GM19025 (cell line): ENCODE measurements around the gene PCDHGB3.
"Not testable (repeated sequence)": the region's sequence is repeated elsewhere in the genome, so short reads cannot be mapped to it uniquely, and the experiment has no call there.

Experiments
- ATAC-seq: cut with Tn5 transposase; IDR thresholded peaks from one replicate; pipeline ENCODE4 v1.9.1; 2021; ENCODE audit warnings: mild to moderate bottlenecking, low read depth, moderate library complexity; ENCODE audit not compliant: unreplicated experiment

Gene PCDHGB3

DNA sequence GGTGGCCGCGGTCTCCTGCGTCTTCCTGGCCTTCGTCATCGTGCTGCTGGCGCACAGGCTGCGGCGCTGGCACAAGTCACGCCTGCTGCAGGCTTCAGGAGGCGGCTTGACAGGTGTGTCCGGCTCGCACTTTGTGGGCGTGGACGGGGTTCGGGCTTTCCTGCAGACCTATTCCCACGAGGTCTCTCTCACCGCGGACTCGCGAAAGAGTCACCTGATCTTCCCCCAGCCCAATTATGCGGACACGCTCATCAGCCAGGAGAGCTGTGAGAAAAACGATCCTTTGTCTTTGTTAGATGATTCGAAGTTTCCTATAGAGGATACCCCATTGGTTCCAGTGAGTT is 45.2 kb downstream of the PCDHGB3 start:
- ATAC-seq: not testable (repeated sequence)

DNA sequence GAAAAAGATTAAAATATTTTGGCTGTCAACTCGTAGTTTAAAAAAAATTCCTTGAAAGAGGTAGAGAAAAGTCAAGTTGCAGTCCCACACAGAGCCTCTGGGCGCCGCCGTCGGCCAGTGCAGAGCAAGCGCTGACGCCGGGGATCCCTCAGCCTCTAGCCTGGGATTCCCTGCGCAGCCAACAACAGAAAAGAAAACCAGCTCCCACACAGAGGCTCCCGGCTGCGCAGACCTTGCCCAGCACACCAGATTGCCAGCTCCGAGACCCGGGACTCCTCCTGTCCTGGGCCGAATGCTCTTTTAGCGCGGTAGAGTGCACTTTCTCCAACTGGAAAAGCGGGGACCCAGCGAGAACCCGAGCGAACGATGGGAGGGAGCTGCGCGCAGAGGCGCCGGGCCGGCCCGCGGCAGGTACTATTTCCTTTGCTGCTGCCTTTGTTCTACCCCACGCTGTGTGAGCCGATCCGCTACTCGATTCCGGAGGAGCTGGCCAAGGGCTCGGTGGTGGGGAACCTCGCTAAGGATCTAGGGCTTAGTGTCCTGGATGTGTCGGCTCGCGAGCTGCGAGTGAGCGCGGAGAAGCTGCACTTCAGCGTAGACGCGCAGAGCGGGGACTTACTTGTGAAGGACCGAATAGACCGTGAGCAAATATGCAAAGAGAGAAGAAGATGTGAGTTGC is 47.6 kb downstream of the PCDHGB3 start, which contains the start of gene PCDHGB7:
TSS of gene PCDHGB7 (plus strand) at position 184 of the 679 bp plus-strand sequence. CDS start at position 367, 183 bp downstream.
- peak; percentile 68 for ATAC-seq

DNA sequence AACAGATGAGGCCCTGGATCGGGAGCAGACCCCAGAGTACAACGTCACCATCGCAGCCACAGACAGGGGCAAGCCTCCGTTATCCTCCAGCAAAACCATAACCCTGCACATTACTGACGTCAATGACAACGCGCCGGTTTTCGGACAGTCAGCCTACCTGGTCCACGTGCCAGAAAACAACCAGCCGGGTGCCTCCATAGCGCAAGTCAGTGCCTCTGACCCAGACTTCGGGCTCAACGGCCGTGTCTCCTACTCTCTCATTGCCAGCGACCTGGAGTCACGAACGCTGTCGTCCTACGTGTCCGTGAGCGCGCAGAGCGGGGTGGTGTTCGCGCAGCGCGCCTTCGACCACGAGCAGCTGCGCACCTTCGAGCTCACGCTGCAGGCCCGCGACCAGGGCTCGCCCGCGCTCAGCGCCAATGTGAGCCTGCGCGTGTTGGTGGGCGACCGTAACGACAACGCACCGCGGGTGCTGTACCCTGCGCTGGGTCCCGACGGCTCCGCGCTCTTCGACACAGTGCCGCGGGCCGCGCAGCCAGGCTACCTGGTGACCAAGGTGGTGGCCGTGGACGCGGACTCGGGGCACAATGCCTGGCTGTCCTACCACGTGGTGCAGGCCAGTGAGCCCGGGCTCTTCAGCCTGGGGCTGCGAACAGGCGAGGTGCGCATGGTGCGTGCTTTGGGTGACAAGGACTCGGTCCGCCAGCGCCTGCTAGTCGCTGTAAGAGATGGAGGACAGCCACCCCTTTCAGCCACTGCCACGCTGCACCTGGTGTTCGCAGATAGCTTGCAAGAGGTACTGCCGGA is 49.2 kb downstream of the PCDHGB3 start:
- no peak for ATAC-seq

DNA sequence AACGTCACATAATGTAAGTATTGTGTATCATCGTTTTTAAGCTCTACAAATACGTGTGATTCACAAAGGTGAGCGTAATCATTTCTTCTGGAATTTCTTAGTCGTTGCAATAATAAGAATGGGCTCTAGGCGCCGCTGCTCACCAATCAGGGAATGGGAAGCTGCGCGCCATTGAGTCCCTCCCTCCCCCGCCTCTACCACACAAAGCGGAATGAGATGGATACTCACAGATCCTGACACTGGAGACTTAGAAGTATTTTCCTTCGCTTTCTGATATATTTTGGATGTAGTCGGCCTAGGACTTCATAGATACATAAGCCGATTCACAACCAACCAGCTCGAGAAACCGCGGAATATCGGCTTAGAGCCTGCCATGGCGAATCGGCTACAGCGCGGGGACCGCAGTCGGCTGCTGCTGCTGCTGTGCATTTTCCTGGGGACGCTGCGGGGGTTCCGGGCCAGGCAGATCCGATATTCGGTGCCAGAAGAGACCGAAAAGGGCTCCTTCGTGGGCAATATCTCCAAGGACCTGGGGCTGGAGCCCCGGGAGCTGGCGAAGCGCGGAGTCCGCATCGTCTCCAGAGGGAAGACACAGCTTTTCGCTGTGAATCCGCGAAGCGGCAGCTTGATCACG is 50.9 kb downstream of the PCDHGB3 start, which contains the start of gene PCDHGA11:
TSS of gene PCDHGA11 (plus strand) at position 197 of the 634 bp plus-strand sequence. CDS start at position 374, 177 bp downstream.
- no peak for ATAC-seq

DNA sequence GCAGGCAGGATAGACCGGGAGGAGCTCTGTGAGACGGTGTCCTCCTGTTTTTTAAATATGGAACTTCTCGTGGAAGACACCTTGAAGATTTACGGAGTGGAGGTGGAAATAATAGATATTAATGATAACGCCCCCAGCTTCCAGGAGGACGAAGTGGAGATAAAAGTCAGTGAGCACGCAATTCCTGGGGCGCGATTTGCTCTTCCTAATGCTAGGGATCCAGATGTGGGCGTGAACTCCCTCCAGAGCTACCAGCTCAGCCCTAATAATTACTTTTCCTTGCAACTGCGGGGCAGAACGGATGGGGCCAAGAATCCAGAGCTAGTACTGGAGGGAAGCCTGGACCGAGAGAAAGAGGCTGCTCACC is 51.4 kb downstream of the PCDHGB3 start:
- ATAC-seq: no peak
